LNCaP clone FGC (cell line): Measurements from ENCODE around the gene DFFB.

Experiments used
- DNase-seq: peaks from one replicate; pipeline ENCODE4 v3.0.0-alpha.2; 2011; ENCODE audit warnings: low read depth
- H3K4me3 ChIP-seq: 2 replicates; pipeline ENCODE4 v1.5.1; 2011; ENCODE audit warnings: mild to moderate bottlenecking, low read depth, low read length, control low read depth
- CTCF ChIP-seq: IDR thresholded peaks from 2 replicates; pipeline ENCODE4 v1.5.1; 2012; ENCODE audit warnings: mild to moderate bottlenecking; ENCODE audit not compliant: control insufficient read depth, insufficient read depth; ENCODE audit errors: extremely low read depth

The DFFB gene

DNA sequence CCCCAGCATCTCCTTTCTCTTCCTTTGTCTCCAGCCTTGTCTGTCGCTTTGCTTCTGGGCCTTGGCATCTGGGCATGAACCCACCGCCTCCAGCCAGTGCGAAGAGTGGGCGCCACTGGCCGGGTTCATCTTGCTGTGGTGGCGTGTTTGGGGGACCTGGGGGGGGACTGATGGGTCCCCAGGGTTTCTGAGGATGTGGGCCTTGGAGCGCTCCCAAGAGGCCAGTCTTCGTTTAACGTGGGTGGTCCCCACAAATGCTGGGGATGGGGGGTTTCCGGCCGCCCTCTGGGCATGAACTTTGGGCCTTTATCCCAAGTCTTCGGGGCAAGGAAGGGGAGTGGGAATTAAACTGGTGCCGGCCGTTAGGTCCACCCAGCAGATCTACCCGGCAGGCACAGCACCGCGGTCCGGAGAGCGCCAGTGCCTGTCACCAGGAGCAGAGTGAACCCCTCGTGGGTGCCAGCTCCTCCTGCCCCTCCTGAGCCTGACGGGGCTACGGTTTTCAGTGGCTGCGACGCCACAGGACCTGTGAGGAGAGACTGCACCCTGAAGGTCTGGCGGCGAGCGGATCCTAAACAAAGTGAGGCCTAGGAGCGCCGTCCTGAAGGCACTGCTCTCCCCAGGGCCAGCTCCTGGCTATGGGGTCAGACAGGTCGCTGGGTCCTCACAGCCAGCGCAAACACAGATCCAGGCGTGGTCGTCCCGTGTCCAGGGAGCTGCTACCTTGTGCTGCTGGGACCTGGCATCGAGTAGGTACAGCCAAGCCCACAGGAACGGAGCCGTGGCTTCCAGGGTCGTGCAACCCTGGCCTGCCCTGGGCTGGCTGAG is 54.9 kb downstream of the DFFB start:
- DNase-seq: no peak
- no peak for TF ChIP-seq CTCF
- no peak overlapping the region for H3K4me3 ChIP-seq

- no peak; the same call in 1 of the 2 replicates for TF ChIP-seq CTCF
- H3K4me3 ChIP-seq: no peak overlapping the region
- no peak for DNase-seq
Measured at GRCh38 chr1:3912809-3913685, 55.8 kb downstream of the DFFB start.

GRCh38 chr1:3914331-3914851 is 57.1 kb downstream of the DFFB start:
- H3K4me3 ChIP-seq: no peak overlapping the region
- no peak for TF ChIP-seq CTCF
- no peak for DNase-seq

- no peak for DNase-seq
- no peak overlapping the region for H3K4me3 ChIP-seq
- TF ChIP-seq CTCF: no peak
Measured at GRCh38 chr1:3914911-3915310, 57.6 kb downstream of the DFFB start.

GRCh38 chr1:3915551-3916121 is 58.4 kb downstream of the DFFB start:
- no peak overlapping the region for H3K4me3 ChIP-seq

More at GRCh38 chr1:3915551-3916121, 58.4 kb downstream of the DFFB start:
- TF ChIP-seq CTCF: no peak
- DNase-seq: no peak
